Brain microvascular endothelial cell (primary cell): Measurements from ENCODE around the gene OS9.

Source experiments
- DNase-seq: peaks from one replicate; pipeline ENCODE4 v3.0.0-alpha.2; 2020
- H3K27ac ChIP-seq: fragments of 250-450 bp; sonication (Bioruptor Pico); 2 replicates; pipeline ENCODE4 v1.5.1; 2020; ENCODE audit warnings: mild to moderate bottlenecking, moderate library complexity
- H3K27me3 ChIP-seq: fragments of 250-450 bp; sonication (Bioruptor Pico); replicated peaks from 2 replicates; pipeline ENCODE4 v1.5.1; 2020; ENCODE audit warnings: mild to moderate bottlenecking
- H3K36me3 ChIP-seq: fragments of 250-450 bp; sonication (Bioruptor Pico); replicated peaks from 2 replicates; pipeline ENCODE4 v1.5.1; 2020; ENCODE audit warnings: mild to moderate bottlenecking
- H3K4me3 ChIP-seq: 2 replicates; pipeline ENCODE4 v1.5.1; 2011; ENCODE audit warnings: low read depth, mild to moderate bottlenecking, control low read depth, low read length, moderate library complexity
- in situ Hi-C: cut with HindIII; loops from 2 replicates; pipeline ENCODE4 v1.10.0; 2017; ENCODE audit warnings: low sequenced_read_pairs, low pct_ligation_motif_present
- TF ChIP-seq, protein P1 (sequence below): IDR thresholded peaks from 2 replicates; pipeline ENCODE4 v1.5.1; 2011; ENCODE audit warnings: low read depth, mild to moderate bottlenecking, moderate library complexity, low read length, control low read depth, inconsistent platforms; ENCODE audit errors: missing control alignments

The OS9 gene

DNA sequence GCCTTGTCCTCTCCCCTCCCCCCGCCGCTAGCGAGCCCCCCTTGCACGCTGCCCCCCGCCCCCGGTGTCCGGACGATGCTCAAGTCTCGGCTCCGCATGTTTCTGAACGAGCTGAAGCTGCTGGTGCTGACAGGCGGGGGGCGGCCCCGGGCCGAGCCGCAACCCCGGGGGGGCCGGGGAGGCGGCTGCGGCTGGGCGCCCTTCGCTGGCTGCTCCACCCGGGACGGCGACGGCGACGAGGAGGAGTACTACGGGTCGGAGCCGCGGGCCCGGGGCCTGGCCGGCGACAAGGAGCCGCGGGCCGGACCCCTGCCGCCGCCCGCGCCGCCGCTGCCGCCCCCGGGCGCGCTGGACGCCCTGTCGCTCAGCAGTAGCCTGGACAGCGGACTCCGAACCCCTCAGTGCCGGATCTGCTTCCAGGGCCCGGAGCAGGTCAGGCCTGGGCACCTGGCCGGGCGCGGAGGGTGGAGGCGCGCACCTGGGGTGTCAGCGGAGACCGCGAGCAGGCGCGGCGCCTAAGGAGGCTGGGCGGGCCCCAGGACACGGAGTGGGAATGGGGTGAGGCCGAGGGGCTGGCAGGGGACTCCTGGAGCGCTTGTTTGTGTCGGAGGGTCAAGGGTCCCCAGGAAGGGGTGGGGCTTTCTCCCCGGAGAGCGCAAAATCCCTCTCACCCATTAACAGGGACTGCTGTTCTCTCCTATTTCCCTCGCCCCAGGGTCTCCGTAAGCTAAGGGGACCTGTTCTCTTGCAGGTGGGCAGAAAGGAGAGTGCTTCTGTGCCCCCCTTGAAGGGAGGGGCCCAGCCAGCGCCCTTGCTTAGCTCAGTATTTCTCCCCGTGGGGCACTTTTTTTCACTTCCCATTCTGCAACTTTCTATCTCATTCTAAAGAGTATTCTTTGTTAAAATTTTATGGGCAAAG lies 61.8 kb downstream of the OS9 start:
- H3K36me3 ChIP-seq = no peaks in the 10 kb centered on the region
- H3K27ac ChIP-seq = no peak overlapping the region
- H3K4me3 ChIP-seq = peak overlapping the region; percentile 49
- in situ Hi-C loops = no loop called here
- TF ChIP-seq, protein P1, sequence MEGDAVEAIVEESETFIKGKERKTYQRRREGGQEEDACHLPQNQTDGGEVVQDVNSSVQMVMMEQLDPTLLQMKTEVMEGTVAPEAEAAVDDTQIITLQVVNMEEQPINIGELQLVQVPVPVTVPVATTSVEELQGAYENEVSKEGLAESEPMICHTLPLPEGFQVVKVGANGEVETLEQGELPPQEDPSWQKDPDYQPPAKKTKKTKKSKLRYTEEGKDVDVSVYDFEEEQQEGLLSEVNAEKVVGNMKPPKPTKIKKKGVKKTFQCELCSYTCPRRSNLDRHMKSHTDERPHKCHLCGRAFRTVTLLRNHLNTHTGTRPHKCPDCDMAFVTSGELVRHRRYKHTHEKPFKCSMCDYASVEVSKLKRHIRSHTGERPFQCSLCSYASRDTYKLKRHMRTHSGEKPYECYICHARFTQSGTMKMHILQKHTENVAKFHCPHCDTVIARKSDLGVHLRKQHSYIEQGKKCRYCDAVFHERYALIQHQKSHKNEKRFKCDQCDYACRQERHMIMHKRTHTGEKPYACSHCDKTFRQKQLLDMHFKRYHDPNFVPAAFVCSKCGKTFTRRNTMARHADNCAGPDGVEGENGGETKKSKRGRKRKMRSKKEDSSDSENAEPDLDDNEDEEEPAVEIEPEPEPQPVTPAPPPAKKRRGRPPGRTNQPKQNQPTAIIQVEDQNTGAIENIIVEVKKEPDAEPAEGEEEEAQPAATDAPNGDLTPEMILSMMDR = no peak
- H3K27me3 ChIP-seq = no peaks in the 10 kb centered on the region
- no peak for DNase-seq

DNA sequence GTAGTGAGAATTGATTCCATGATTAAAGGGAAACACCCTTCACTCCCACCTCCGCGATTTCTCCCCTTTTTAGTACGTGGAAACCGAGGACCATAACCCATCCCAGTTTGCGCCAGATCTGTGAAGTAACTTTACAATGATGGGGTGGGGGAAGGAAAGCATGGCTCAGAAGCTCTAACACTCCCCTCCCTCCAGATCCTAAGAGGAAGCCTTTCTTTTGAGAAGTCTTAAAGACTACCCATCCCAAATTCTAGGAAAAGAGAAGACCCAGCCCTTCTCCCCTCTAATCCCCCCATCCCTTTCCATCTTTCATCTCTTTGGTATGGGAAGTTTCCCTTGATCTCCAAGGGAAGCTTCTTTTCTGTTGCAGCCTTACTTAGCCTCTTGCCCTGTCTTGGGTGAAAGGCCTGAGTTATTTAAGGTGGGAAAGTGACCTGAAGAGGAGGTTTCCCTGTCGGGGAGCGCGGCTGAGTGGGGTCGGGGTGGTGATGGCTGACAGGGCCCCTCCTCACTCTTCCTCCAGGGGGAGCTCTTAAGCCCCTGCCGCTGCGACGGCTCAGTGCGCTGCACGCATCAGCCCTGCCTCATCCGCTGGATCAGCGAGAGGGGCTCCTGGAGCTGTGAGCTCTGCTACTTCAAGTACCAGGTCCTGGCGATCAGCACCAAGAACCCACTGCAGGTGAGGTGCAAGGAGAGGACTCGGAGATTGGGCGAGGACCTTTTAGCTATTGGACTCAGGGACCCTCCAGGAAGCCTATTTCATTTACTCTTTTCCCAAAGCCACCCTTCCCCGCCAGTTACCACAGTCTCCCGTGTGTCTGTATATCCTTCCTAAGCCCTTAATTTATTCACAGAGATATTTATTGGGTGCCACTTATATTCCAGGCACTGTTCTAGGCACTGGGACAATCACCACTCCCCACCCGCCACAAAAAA lies 62.7 kb downstream of the OS9 start:
- no peak overlapping the region for H3K4me3 ChIP-seq

DNA sequence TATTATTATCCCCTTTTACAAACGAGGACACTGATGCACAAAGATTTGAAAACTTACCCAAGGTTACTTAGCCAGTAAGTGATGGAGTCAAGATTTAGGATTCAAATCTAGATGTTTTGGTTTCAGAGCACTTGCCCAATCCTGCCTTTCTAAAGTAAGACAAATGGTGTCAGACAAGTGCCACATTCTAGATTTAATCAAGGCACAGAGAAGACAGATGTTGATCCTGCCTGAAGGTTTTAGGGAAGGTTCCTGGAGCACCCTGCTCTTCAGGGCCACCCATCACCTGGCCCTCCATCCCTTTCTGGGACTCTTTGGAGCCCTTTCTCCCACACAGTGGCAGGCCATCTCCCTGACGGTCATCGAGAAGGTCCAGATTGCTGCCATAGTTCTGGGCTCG lies 63.8 kb downstream of the OS9 start:
- in situ Hi-C loops = no loop called here
- H3K27ac ChIP-seq = no peak overlapping the region
- H3K4me3 ChIP-seq = no peak overlapping the region
- H3K27me3 ChIP-seq = no peaks in the 10 kb centered on the region
- no peaks in the 10 kb centered on the region for H3K36me3 ChIP-seq
- TF ChIP-seq, protein P1 = no peak
- no peak for DNase-seq

More for the DNA sequence above, 62.7 kb downstream of the OS9 start:
- no peak for DNase-seq
- TF ChIP-seq, protein P1 = peak; percentile 89
- Histone ChIP-seq H3K36me3 (no peaks in the 10 kb centered on the region), H3K27me3 (no peaks in the 10 kb centered on the region), H3K27ac (no peak overlapping the region)
- in situ Hi-C loops = no loop called here

DNA sequence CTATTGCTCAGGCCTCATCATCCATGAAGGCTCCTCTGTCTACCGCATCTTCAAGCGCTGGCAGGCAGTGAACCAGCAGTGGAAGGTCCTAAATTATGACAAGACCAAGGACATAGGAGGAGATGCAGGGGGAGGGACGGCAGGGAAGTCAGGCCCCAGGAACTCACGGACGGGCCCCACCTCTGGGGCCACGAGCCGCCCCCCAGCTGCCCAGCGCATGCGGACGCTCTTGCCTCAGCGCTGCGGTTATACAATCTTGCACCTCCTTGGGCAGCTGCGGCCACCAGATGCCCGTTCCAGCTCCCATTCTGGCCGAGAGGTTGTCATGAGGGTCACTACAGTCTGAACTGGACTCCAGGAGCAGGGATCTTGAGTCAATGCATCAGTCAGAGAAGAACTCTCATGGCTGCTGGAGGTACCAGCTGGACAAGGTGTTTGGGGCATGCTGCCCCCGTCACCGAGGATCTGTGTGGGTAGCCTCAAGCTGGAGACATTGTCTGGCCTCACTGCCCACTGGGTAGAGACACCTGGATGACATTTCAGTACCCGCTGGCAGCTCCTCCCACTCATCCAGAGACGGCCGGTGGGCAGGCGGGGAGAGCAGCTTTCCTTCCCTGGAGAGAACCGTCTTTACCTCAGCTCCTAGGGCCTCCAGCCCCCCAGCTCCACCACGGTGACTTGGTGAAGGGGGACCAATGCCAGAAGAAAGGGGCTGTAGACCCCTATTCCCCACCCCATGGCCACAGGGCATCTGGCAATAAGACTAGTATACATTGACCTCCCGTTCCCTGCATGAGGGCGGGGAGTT lies 64.8 kb downstream of the OS9 start:
- in situ Hi-C loops = no loop called here
- Histone ChIP-seq H3K4me3 (no peak overlapping the region), H3K27ac (no peak overlapping the region), H3K36me3 (no peaks in the 10 kb centered on the region), H3K27me3 (peaks cover 3% of the 10 kb centered on the region)
- TF ChIP-seq, protein P1 = no peak
- DNase-seq = no peak

DNA sequence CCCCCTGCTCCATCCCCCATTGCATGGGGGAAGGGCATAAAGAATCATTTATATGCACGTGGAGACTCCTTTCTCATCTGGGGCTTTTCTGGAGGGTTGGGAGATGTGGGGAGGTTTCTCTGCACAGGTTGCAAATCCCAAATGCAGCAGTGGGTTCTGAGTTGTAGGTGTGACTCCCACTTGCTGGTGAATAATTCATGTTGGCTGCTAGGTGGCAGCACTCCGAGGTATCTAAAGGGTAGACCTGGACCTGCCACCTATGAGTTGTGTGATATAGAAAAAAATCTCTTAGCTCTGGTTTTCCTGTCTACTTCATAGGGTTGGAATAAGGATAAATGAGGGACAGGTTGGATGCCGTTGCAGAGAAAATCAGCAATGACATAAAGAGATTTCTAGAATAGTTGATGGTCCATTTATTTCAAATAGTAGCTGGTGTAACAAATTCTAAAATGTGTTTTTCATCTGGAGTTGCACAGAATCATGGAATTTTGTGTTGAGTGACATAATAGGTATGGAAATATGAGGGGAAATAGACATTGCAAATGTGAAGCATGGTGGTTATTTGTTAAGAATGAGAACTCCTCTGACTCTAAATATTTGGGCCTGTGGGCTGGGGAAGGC lies 65.5 kb downstream of the OS9 start:
- no peak for DNase-seq
- H3K36me3 ChIP-seq = no peaks in the 10 kb centered on the region

More for the DNA sequence above, 65.5 kb downstream of the OS9 start:
- H3K4me3 ChIP-seq = no peak overlapping the region
- no peak overlapping the region for H3K27ac ChIP-seq
- H3K27me3 ChIP-seq = peaks cover 8% of the 10 kb centered on the region
- TF ChIP-seq, protein P1 = peak; percentile 70
- in situ Hi-C loops = no loop called here
